ENCODE data around the gene LASP1.

GRCh38 chr17:38874505-38875400, 4.9 kb downstream of the LASP1 start:
- TF ChIP-seq, protein P1, sequence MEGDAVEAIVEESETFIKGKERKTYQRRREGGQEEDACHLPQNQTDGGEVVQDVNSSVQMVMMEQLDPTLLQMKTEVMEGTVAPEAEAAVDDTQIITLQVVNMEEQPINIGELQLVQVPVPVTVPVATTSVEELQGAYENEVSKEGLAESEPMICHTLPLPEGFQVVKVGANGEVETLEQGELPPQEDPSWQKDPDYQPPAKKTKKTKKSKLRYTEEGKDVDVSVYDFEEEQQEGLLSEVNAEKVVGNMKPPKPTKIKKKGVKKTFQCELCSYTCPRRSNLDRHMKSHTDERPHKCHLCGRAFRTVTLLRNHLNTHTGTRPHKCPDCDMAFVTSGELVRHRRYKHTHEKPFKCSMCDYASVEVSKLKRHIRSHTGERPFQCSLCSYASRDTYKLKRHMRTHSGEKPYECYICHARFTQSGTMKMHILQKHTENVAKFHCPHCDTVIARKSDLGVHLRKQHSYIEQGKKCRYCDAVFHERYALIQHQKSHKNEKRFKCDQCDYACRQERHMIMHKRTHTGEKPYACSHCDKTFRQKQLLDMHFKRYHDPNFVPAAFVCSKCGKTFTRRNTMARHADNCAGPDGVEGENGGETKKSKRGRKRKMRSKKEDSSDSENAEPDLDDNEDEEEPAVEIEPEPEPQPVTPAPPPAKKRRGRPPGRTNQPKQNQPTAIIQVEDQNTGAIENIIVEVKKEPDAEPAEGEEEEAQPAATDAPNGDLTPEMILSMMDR (IDR thresholded peaks at IDR 0.05) = no peak
- TF ChIP-seq POLR2A (IDR thresholded peaks at IDR 0.05) = no peak

All from thyroid gland (tissue), 4 donors.